H9 (cell line): ENCODE results near the gene MEI4. TPM values are rescaled to one million over a fixed set of nuclear protein-coding genes. Genes with fewer than 3 reads are reported as not detected.

Source experiments
- DNase-seq: peaks from one replicate; pipeline ENCODE4 v3.0.0-alpha.2; 2017
- H2AFZ ChIP-seq: one replicate; pipeline ENCODE4 v1.6.1; 2013; ENCODE audit warnings: mild to moderate bottlenecking, low read length, control low read depth, moderate library complexity
- H2AK5ac ChIP-seq: 2 replicates; pipeline ENCODE4 v1.6.1; 2013; ENCODE audit warnings: low read length, control low read depth, mixed read lengths; ENCODE audit not compliant: insufficient read length
- H2BK120ac ChIP-seq: one replicate; pipeline ENCODE4 v1.6.1; 2013; ENCODE audit warnings: low read depth, mild to moderate bottlenecking, low read length, control low read depth, inconsistent platforms; ENCODE audit not compliant: poor library complexity, severe bottlenecking
- H2BK12ac ChIP-seq: 2 replicates; pipeline ENCODE4 v1.6.1; 2013; ENCODE audit warnings: low read length, control low read depth, mixed read lengths, low read depth; ENCODE audit not compliant: insufficient read length
- H2BK15ac ChIP-seq: 2 replicates; pipeline ENCODE4 v1.6.1; 2013; ENCODE audit warnings: low read depth, low read length, control low read depth
- H2BK20ac ChIP-seq: one replicate; pipeline ENCODE4 v1.6.1; 2013; ENCODE audit warnings: low read depth, mild to moderate bottlenecking, low read length, control low read depth, inconsistent platforms; ENCODE audit not compliant: poor library complexity, severe bottlenecking
- H2BK5ac ChIP-seq: 2 replicates; pipeline ENCODE4 v1.6.1; 2013; ENCODE audit warnings: low read length, control low read depth, mixed read lengths; ENCODE audit not compliant: insufficient read length
- H3K14ac ChIP-seq: 2 replicates; pipeline ENCODE4 v1.6.1; 2013; ENCODE audit warnings: low read length, control low read depth; ENCODE audit not compliant: insufficient read depth
- H3K18ac ChIP-seq: 2 replicates; pipeline ENCODE4 v1.6.1; 2013; ENCODE audit warnings: low read depth, mild to moderate bottlenecking, mixed read lengths, low read length, control low read depth; ENCODE audit not compliant: insufficient read length
- H3K23ac ChIP-seq: 2 replicates; pipeline ENCODE4 v1.6.1; 2013; ENCODE audit warnings: low read length, control low read depth, mixed read lengths, low read depth; ENCODE audit not compliant: insufficient read length
- H3K23me2 ChIP-seq: 2 replicates; pipeline ENCODE4 v1.6.1; 2013; ENCODE audit warnings: low read depth, mild to moderate bottlenecking, mixed read lengths, low read length, control low read depth; ENCODE audit not compliant: insufficient read length, poor library complexity, severe bottlenecking
- H3K27ac ChIP-seq: 2 replicates; pipeline ENCODE4 v1.5.1; 2013; ENCODE audit warnings: low read length, control low read depth, mixed read lengths, low read depth; ENCODE audit not compliant: insufficient read length
- H3K27me3 ChIP-seq: 2 replicates; pipeline ENCODE4 v1.6.1; 2013; ENCODE audit warnings: low read length, control low read depth, inconsistent platforms; ENCODE audit not compliant: insufficient read depth
- H3K4ac ChIP-seq: 2 replicates; pipeline ENCODE4 v1.6.1; 2013; ENCODE audit warnings: low read depth, mild to moderate bottlenecking, control low read depth, inconsistent platforms, low read length, moderate library complexity
- H3K4me1 ChIP-seq: 2 replicates; pipeline ENCODE4 v1.6.1; 2013; ENCODE audit warnings: low read length, control low read depth, inconsistent platforms; ENCODE audit not compliant: insufficient read depth
- H3K4me2 ChIP-seq: 2 replicates; pipeline ENCODE4 v1.6.1; 2013; ENCODE audit warnings: low read length, control low read depth, mixed read lengths; ENCODE audit not compliant: insufficient read length, insufficient read depth
- H3K56ac ChIP-seq: 2 replicates; pipeline ENCODE4 v1.6.1; 2013; ENCODE audit warnings: low read depth, mild to moderate bottlenecking, mixed read lengths, low read length, control low read depth; ENCODE audit not compliant: insufficient read length
- H3K79me1 ChIP-seq: 2 replicates; pipeline ENCODE4 v1.6.1; 2013; ENCODE audit warnings: low read depth, mild to moderate bottlenecking, moderate library complexity, low read length, control low read depth, inconsistent platforms; ENCODE audit not compliant: insufficient read depth, poor library complexity, severe bottlenecking
- H3K79me2 ChIP-seq: 2 replicates; pipeline ENCODE4 v1.6.1; 2013; ENCODE audit warnings: low read length, control low read depth, inconsistent platforms; ENCODE audit not compliant: insufficient read depth
- H3K9ac ChIP-seq: 2 replicates; pipeline ENCODE4 v1.6.1; 2013; ENCODE audit warnings: low read length, control low read depth, mixed read lengths; ENCODE audit not compliant: insufficient read length; ENCODE audit errors: extremely low read depth
- H3K9me3 ChIP-seq: one replicate; pipeline ENCODE4 v1.6.1; 2013; ENCODE audit warnings: low read depth, low read length, inconsistent platforms; ENCODE audit not compliant: control insufficient read depth
- H3T11ph ChIP-seq: one replicate; pipeline ENCODE4 v1.6.1; 2013; ENCODE audit warnings: mild to moderate bottlenecking, low read length, control low read depth, inconsistent platforms
- H4K20me1 ChIP-seq: one replicate; pipeline ENCODE4 v1.6.1; 2013; ENCODE audit not compliant: control insufficient read depth, insufficient read length, insufficient read depth
- H4K5ac ChIP-seq: 2 replicates; pipeline ENCODE4 v1.6.1; 2013; ENCODE audit warnings: low read depth, mild to moderate bottlenecking, mixed read lengths, low read length, control low read depth; ENCODE audit not compliant: insufficient read length
- H4K8ac ChIP-seq: replicated peaks from 2 replicates; pipeline ENCODE4 v1.6.1; 2013; ENCODE audit warnings: low read length, control low read depth, mixed read lengths, low read depth; ENCODE audit not compliant: insufficient read length
- H4K91ac ChIP-seq: 2 replicates; pipeline ENCODE4 v1.6.1; 2013; ENCODE audit warnings: low read depth, mild to moderate bottlenecking, moderate library complexity, mixed read lengths, low read length, control low read depth; ENCODE audit not compliant: insufficient read length
- H3K27ac Mint-ChIP-seq, 3 experiments: 2 replicates in 2 of 3; 3 replicates in 1 of 3; pipeline ENCODE4 v1.8.0; 2020 to 2021; ENCODE audit warnings: mixed read lengths in 3 of 3, mild to moderate bottlenecking in 1 of 3, moderate library complexity in 1 of 3
- H3K27me3 Mint-ChIP-seq: 2 replicates; pipeline ENCODE4 v1.8.0; 2021; ENCODE audit warnings: low read depth, mild to moderate bottlenecking, moderate library complexity, mixed read lengths
- H3K36me3 Mint-ChIP-seq, 3 experiments: 2 replicates in 2 of 3; 3 replicates in 1 of 3; pipeline ENCODE4 v1.8.0; 2020 to 2021; ENCODE audit warnings: low read depth in 3 of 3, mixed read lengths in 3 of 3; ENCODE audit not compliant: insufficient read depth in 1 of 3
- H3K4me1 Mint-ChIP-seq, 2 experiments: 2 replicates each; pipeline ENCODE4 v1.8.0; 2020; ENCODE audit warnings: mixed read lengths in 2 of 2
- H3K4me3 Mint-ChIP-seq, 2 experiments: 2 replicates in 1 of 2; 3 replicates in 1 of 2; pipeline ENCODE4 v1.8.0; 2020 to 2021; ENCODE audit warnings: mild to moderate bottlenecking in 2 of 2, mixed read lengths in 2 of 2, moderate library complexity in 1 of 2
- H3K9me3 Mint-ChIP-seq, 2 experiments: 2 replicates in 1 of 2; 3 replicates in 1 of 2; pipeline ENCODE4 v1.8.0; 2020; ENCODE audit warnings: mild to moderate bottlenecking in 2 of 2, mixed read lengths in 2 of 2, moderate library complexity in 1 of 2
- WGBS: extraction: QIAGEN DNeasy Blood & Tissue Kit; methylation state at CpG from one replicate; pipeline ENCODE4 v1.1.7; 2013; ENCODE audit warnings: missing lambda C conversion rate, low lambda C conversion rate, mixed read lengths; ENCODE audit not compliant: insufficient read length; ENCODE audit errors: extremely low coverage; 5-methylcytosine and 5-hydroxymethylcytosine counted together
- total RNA-seq: library from RNA; stranded (reverse); gene quantifications from 2 replicates; pipeline ENCODE4 v1.2.1, GENCODE V29; 2021
- TF ChIP-seq, protein P1 (sequence below): fragments of 200-600 bp; sonication (generic); conservative IDR thresholded peaks from 3 replicates; pipeline ENCODE4 v1.8.0; 2021; ENCODE audit warnings: antibody characterized with exemption, mild to moderate bottlenecking

The MEI4 gene
- total RNA-seq, 1 experiment from 2014 or later, result 0.55 TPM

DNA sequence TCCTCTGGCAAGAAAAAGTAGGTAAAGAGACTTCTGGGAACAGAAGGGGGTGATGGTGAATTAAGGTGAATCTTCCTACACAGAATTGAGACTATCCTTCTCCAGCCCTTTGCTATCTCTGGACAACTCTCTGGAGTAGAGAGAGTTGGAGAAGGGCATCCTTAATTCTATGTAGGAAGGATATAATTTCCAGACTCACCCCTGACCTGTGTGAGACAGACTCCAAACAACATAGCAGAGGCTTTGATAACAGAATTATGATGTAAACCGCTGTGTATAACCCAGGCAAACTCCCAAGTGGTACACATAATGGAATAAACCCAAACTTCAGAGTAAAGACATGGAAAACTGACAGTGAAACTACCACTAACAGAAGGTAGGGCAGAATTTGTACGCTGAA, 186.5 kb downstream of the MEI4 start:
- Histone ChIP-seq H3K56ac (no peak overlapping the region), H3K79me1 (no peaks in the 10 kb centered on the region), H3K4me1 (no peaks in the 10 kb centered on the region), H2BK120ac (no peak overlapping the region), H3K23me2 (no peaks in the 10 kb centered on the region), H3K14ac (no peak overlapping the region), H2BK5ac (no peak overlapping the region), H2AK5ac (no peak overlapping the region), H3K9me3 (no peaks in the 10 kb centered on the region), H2AFZ (no peak overlapping the region), H3K4me2 (no peak overlapping the region), H4K8ac (no peak overlapping the region), H3K23ac (no peak overlapping the region), H4K91ac (no peak overlapping the region), H2BK12ac (no peak overlapping the region), H3T11ph (no peak overlapping the region), H3K18ac (no peak overlapping the region), H3K27ac (no peak overlapping the region), H2BK20ac (no peak overlapping the region), H4K5ac (no peak overlapping the region), H2BK15ac (no peak overlapping the region), H3K27me3 (no peaks in the 10 kb centered on the region), H3K9ac (no peak overlapping the region), H3K79me2 (no peaks in the 10 kb centered on the region), H4K20me1 (no peaks in the 10 kb centered on the region), H3K4ac (no peak overlapping the region)
- TF ChIP-seq, protein P1, sequence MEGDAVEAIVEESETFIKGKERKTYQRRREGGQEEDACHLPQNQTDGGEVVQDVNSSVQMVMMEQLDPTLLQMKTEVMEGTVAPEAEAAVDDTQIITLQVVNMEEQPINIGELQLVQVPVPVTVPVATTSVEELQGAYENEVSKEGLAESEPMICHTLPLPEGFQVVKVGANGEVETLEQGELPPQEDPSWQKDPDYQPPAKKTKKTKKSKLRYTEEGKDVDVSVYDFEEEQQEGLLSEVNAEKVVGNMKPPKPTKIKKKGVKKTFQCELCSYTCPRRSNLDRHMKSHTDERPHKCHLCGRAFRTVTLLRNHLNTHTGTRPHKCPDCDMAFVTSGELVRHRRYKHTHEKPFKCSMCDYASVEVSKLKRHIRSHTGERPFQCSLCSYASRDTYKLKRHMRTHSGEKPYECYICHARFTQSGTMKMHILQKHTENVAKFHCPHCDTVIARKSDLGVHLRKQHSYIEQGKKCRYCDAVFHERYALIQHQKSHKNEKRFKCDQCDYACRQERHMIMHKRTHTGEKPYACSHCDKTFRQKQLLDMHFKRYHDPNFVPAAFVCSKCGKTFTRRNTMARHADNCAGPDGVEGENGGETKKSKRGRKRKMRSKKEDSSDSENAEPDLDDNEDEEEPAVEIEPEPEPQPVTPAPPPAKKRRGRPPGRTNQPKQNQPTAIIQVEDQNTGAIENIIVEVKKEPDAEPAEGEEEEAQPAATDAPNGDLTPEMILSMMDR, result no peak
- H3K9me3 Mint-ChIP-seq, result no peaks in the 10 kb centered on the region
- no peaks in the 10 kb centered on the region for H3K36me3 Mint-ChIP-seq
- DNase-seq, result no peak
- H3K27me3 Mint-ChIP-seq, result no peaks in the 10 kb centered on the region
- no peaks in the 10 kb centered on the region for H3K4me1 Mint-ChIP-seq
- H3K27ac Mint-ChIP-seq, result no peak overlapping the region
- no peak overlapping the region for H3K4me3 Mint-ChIP-seq
- WGBS, result no CpG with 5 or more reads among the region's 2 CpGs
